Measurements from ENCODE around the gene STAC2.

GRCh38 chr17:39236450-39236927 lies 10.7 kb upstream of the STAC2 start:
- TF ChIP-seq, protein P1, sequence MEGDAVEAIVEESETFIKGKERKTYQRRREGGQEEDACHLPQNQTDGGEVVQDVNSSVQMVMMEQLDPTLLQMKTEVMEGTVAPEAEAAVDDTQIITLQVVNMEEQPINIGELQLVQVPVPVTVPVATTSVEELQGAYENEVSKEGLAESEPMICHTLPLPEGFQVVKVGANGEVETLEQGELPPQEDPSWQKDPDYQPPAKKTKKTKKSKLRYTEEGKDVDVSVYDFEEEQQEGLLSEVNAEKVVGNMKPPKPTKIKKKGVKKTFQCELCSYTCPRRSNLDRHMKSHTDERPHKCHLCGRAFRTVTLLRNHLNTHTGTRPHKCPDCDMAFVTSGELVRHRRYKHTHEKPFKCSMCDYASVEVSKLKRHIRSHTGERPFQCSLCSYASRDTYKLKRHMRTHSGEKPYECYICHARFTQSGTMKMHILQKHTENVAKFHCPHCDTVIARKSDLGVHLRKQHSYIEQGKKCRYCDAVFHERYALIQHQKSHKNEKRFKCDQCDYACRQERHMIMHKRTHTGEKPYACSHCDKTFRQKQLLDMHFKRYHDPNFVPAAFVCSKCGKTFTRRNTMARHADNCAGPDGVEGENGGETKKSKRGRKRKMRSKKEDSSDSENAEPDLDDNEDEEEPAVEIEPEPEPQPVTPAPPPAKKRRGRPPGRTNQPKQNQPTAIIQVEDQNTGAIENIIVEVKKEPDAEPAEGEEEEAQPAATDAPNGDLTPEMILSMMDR (IDR thresholded peaks at IDR 0.05), result no peak
- no peak for TF ChIP-seq EZH2 (IDR thresholded peaks at IDR 0.05; ENCODE audit: borderline replicate concordance, insufficient read depth, low read depth, low read length, poor library complexity, severe bottlenecking)
